ENCODE data around the gene HECW1.

The HECW1 gene

GRCh38 chr7:43513251-43513650, 400.8 kb downstream of the HECW1 start:
- no peak for DNase-seq

GRCh38 chr7:43516581-43517342, 404.3 kb downstream of the HECW1 start:
- no peak for DNase-seq

GRCh38 chr7:43517464-43517863, 405.0 kb downstream of the HECW1 start:
- DNase-seq, result no peak

- DNase-seq, result no peak
These were observed 407.8 kb downstream of the HECW1 start for GRCh38 chr7:43520201-43520600.

GRCh38 chr7:43522406-43523156, 410.1 kb downstream of the HECW1 start:
- no peak for DNase-seq

- no peak for DNase-seq
These were observed 416.3 kb downstream of the HECW1 start for GRCh38 chr7:43528576-43529354.

- DNase-seq, result no peak
These were observed 418.3 kb downstream of the HECW1 start for GRCh38 chr7:43530553-43531410.

- DNase-seq, result no peak
These were observed 419.3 kb downstream of the HECW1 start for GRCh38 chr7:43531700-43532099.

GRCh38 chr7:43533801-43534479, 421.5 kb downstream of the HECW1 start:
- no peak for DNase-seq

- no peak for DNase-seq
These were observed 422.6 kb downstream of the HECW1 start for GRCh38 chr7:43535031-43535451.

- no peak for DNase-seq
These were observed 423.6 kb downstream of the HECW1 start for GRCh38 chr7:43535810-43536585.

GRCh38 chr7:43536773-43537172, 424.3 kb downstream of the HECW1 start:
- DNase-seq, result no peak

- no peak for DNase-seq
These were observed 425.4 kb downstream of the HECW1 start for GRCh38 chr7:43537765-43538403.

GRCh38 chr7:43538404-43538771, 425.9 kb downstream of the HECW1 start:
- no peak for DNase-seq

GRCh38 chr7:43540471-43540870, 428.0 kb downstream of the HECW1 start:
- no peak for DNase-seq

GRCh38 chr7:43542716-43543115, 430.3 kb downstream of the HECW1 start:
- no peak for DNase-seq

- no peak for DNase-seq
These were observed 433.8 kb downstream of the HECW1 start for GRCh38 chr7:43546231-43546630.

- DNase-seq, result no peak
These were observed 438.0 kb downstream of the HECW1 start for GRCh38 chr7:43550427-43550826.

- DNase-seq, result no peak
These were observed 439.7 kb downstream of the HECW1 start for GRCh38 chr7:43552122-43552521.

- DNase-seq, result no peak
These were observed 441.6 kb downstream of the HECW1 start for GRCh38 chr7:43553999-43554398.

GRCh38 chr7:43554423-43554822, 442.0 kb downstream of the HECW1 start:
- DNase-seq, result peak; percentile 8
